Neural cell (in vitro differentiated cells): ENCODE measurements around the gene STK10. TPM values are rescaled to one million over a fixed set of nuclear protein-coding genes. Genes with fewer than 3 reads are reported as not detected.

Source experiments
- H2AFZ ChIP-seq: fragments of 200-600, 300-800 bp; sonication (generic), shearing (Covaris generic); 2 replicates; pipeline ENCODE4 v1.6.0; 2014; ENCODE audit warnings: low read depth, mild to moderate bottlenecking, antibody characterized with exemption, low read length, moderate library complexity
- H3F3A ChIP-seq: fragments of 200-600 bp; shearing (Covaris generic); 2 replicates; pipeline ENCODE4 v1.6.1; 2016; ENCODE audit warnings: mild to moderate bottlenecking, moderate library complexity, mixed read lengths, antibody characterized with exemption, low read length; ENCODE audit not compliant: insufficient read depth, poor library complexity, severe bottlenecking
- H3K27ac ChIP-seq: fragments of 200-600, 300-800 bp; sonication (generic), shearing (Covaris generic); 2 replicates; pipeline ENCODE4 v1.5.1; 2014; ENCODE audit warnings: mild to moderate bottlenecking, low read length, moderate library complexity
- H3K27me3 ChIP-seq: fragments of 300-800, 200-600 bp; sonication (generic), shearing (Covaris generic); 2 replicates; pipeline ENCODE4 v1.6.0; 2014; ENCODE audit warnings: mild to moderate bottlenecking, low read depth, low read length, moderate library complexity; ENCODE audit not compliant: insufficient read depth
- H3K36me3 ChIP-seq: fragments of 300-800, 200-600 bp; sonication (generic), shearing (Covaris generic); 2 replicates; pipeline ENCODE4 v1.5.1; 2014; ENCODE audit warnings: mild to moderate bottlenecking, antibody characterized with exemption, low read length, moderate library complexity; ENCODE audit not compliant: insufficient read depth
- H3K4me2 ChIP-seq: fragments of 300-800, 200-600 bp; sonication (generic), shearing (Covaris generic); 2 replicates; pipeline ENCODE4 v1.6.0; 2014; ENCODE audit warnings: mild to moderate bottlenecking, low read length
- H3K4me3 ChIP-seq: fragments of 300-800, 200-600 bp; sonication (generic), shearing (Covaris generic); 2 replicates; pipeline ENCODE4 v1.5.1; 2014; ENCODE audit warnings: mild to moderate bottlenecking, low read length, moderate library complexity
- H3K79me2 ChIP-seq: fragments of 200-600 bp; shearing (Covaris generic); replicated peaks from 2 replicates; pipeline ENCODE4 v1.6.0; 2014; ENCODE audit warnings: mild to moderate bottlenecking, low read length, moderate library complexity; ENCODE audit not compliant: insufficient read depth
- H3K9ac ChIP-seq: fragments of 300-800, 200-600 bp; sonication (generic), shearing (Covaris generic); 2 replicates; pipeline ENCODE4 v1.6.1; 2016; ENCODE audit warnings: mild to moderate bottlenecking, low read length, mixed read lengths
- H3K9me2 ChIP-seq: fragments of 200-600 bp; shearing (Covaris generic); 2 replicates; pipeline ENCODE4 v1.6.1; 2016; ENCODE audit warnings: mild to moderate bottlenecking, low read length, mixed read lengths; ENCODE audit not compliant: insufficient read depth
- H3K9me3 ChIP-seq: fragments of 200-600, 300-800 bp; sonication (generic), shearing (Covaris generic); 2 replicates; pipeline ENCODE4 v1.6.1; 2016; ENCODE audit warnings: mild to moderate bottlenecking, mixed run types, low read length, moderate library complexity, mixed read lengths
- H4K20me1 ChIP-seq: fragments of 200-600 bp; shearing (Covaris generic); 2 replicates; pipeline ENCODE4 v1.6.1; 2016; ENCODE audit warnings: mild to moderate bottlenecking, mixed run types; ENCODE audit not compliant: insufficient read depth
- EP300 ChIP-seq: fragments of 450-650 bp; conservative IDR thresholded peaks from 2 replicates; pipeline ENCODE4 v1.6.1; 2014; ENCODE audit warnings: antibody characterized with exemption, mild to moderate bottlenecking, moderate library complexity; ENCODE audit not compliant: poor library complexity, severe bottlenecking
- EZH2 ChIP-seq: fragments of 200-600, 300-800 bp; shearing (Covaris generic), sonication (generic); IDR thresholded peaks from 2 replicates; pipeline ENCODE4 v1.6.1; 2014; ENCODE audit warnings: antibody characterized with exemption, low read length, borderline replicate concordance, mild to moderate bottlenecking; ENCODE audit not compliant: insufficient read depth, poor library complexity, severe bottlenecking
- MXI1 ChIP-seq: fragments of 450-650 bp; conservative IDR thresholded peaks from 2 replicates; pipeline ENCODE4 v1.6.1; 2014; ENCODE audit warnings: antibody characterized with exemption, mild to moderate bottlenecking; ENCODE audit not compliant: poor library complexity, severe bottlenecking
- POLR2AphosphoS5 ChIP-seq: IDR thresholded peaks from 2 replicates; pipeline ENCODE4 v1.6.1; 2012
- RAD21 ChIP-seq: fragments of 450-650 bp; conservative IDR thresholded peaks from 2 replicates; pipeline ENCODE4 v1.6.1; 2014; ENCODE audit warnings: antibody characterized with exemption, mild to moderate bottlenecking, moderate library complexity
- SMC3 ChIP-seq: fragments of 450-650 bp; conservative IDR thresholded peaks from 2 replicates; pipeline ENCODE4 v1.6.1; 2014; ENCODE audit warnings: antibody characterized with exemption, mild to moderate bottlenecking, moderate library complexity; ENCODE audit not compliant: poor library complexity
- TAF1 ChIP-seq: IDR thresholded peaks from 2 replicates; pipeline ENCODE4 v1.6.1; 2012; ENCODE audit warnings: low read depth
- polyA plus RNA-seq: library from polyadenylated mRNA; depleted of rRNA; stranded (reverse); fragments of >200 nt; gene quantifications from 2 replicates; pipeline ENCODE4 v1.2.3, GENCODE V29; 2014
- TF ChIP-seq, protein P1 (sequence below): IDR thresholded peaks from 2 replicates; pipeline ENCODE4 v1.6.1; 2012; ENCODE audit warnings: borderline replicate concordance
- TF ChIP-seq, protein P2 (sequence below): fragments of 450-650 bp; IDR thresholded peaks from 2 replicates; pipeline ENCODE4 v1.5.1; 2014; ENCODE audit warnings: antibody characterized with exemption, mild to moderate bottlenecking, moderate library complexity; ENCODE audit not compliant: poor library complexity, severe bottlenecking

The STK10 gene
- polyA plus RNA-seq, 1 donor from 2014 or later, result 8.2 TPM

DNA sequence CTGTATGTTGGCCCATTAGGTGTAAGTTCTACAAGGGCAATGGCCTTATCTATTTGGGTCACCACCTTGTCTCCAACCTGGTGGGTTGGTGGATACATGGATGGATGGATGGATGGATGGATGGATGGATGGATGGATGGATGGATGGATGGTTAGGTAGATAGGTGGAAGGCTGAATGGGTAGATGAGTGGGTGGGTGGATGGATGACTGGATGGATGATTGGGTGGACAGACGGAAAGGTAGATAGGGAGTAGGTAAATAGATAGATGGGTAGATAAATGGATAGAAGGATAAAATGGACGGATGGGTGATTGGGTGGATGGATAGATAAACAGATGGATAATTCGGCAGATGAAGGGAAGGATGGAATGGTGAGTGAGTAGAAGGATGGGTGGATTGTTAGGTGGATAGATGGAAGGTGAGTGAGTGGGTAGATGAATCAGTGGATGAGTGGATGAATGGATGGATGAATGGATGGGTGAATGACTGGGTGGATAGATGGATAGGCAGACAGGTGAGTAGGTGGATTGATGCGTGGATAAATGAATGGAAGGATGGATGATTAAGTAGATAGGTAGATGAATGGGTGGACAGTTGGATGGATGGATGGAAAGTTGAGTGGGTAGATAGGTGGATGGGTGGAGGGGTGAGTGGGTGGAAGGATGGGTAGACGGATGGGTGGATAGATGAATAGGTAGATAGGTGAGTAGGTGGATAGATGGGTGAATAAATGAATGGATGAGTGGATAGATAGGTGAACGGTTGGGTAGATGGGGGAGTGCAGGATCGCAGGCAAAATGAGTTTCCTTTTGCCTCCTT, 98.5 kb downstream of the STK10 start:
- H2AFZ ChIP-seq, result no peak overlapping the region
- H3F3A ChIP-seq, result no peaks in the 10 kb centered on the region
- H3K27ac ChIP-seq, result no peak overlapping the region
- H3K27me3 ChIP-seq, result no peaks in the 10 kb centered on the region
- H3K36me3 ChIP-seq, result no peaks in the 10 kb centered on the region
- no peaks in the 10 kb centered on the region for H3K9me2 ChIP-seq
- H3K4me3 ChIP-seq, result no peak overlapping the region
- no peak for TF ChIP-seq MXI1
- TF ChIP-seq EP300, result no peak
- TF ChIP-seq EZH2, result no peak
- no peak for TF ChIP-seq POLR2AphosphoS5
- no peak for TF ChIP-seq SMC3
- TF ChIP-seq RAD21, result no peak
- TF ChIP-seq, protein P1, sequence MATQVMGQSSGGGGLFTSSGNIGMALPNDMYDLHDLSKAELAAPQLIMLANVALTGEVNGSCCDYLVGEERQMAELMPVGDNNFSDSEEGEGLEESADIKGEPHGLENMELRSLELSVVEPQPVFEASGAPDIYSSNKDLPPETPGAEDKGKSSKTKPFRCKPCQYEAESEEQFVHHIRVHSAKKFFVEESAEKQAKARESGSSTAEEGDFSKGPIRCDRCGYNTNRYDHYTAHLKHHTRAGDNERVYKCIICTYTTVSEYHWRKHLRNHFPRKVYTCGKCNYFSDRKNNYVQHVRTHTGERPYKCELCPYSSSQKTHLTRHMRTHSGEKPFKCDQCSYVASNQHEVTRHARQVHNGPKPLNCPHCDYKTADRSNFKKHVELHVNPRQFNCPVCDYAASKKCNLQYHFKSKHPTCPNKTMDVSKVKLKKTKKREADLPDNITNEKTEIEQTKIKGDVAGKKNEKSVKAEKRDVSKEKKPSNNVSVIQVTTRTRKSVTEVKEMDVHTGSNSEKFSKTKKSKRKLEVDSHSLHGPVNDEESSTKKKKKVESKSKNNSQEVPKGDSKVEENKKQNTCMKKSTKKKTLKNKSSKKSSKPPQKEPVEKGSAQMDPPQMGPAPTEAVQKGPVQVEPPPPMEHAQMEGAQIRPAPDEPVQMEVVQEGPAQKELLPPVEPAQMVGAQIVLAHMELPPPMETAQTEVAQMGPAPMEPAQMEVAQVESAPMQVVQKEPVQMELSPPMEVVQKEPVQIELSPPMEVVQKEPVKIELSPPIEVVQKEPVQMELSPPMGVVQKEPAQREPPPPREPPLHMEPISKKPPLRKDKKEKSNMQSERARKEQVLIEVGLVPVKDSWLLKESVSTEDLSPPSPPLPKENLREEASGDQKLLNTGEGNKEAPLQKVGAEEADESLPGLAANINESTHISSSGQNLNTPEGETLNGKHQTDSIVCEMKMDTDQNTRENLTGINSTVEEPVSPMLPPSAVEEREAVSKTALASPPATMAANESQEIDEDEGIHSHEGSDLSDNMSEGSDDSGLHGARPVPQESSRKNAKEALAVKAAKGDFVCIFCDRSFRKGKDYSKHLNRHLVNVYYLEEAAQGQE, result no peak
- TF ChIP-seq, protein P2, sequence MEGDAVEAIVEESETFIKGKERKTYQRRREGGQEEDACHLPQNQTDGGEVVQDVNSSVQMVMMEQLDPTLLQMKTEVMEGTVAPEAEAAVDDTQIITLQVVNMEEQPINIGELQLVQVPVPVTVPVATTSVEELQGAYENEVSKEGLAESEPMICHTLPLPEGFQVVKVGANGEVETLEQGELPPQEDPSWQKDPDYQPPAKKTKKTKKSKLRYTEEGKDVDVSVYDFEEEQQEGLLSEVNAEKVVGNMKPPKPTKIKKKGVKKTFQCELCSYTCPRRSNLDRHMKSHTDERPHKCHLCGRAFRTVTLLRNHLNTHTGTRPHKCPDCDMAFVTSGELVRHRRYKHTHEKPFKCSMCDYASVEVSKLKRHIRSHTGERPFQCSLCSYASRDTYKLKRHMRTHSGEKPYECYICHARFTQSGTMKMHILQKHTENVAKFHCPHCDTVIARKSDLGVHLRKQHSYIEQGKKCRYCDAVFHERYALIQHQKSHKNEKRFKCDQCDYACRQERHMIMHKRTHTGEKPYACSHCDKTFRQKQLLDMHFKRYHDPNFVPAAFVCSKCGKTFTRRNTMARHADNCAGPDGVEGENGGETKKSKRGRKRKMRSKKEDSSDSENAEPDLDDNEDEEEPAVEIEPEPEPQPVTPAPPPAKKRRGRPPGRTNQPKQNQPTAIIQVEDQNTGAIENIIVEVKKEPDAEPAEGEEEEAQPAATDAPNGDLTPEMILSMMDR, result no peak
- TF ChIP-seq TAF1, result no peak
- no peaks in the 10 kb centered on the region for H4K20me1 ChIP-seq
- no peak overlapping the region for H3K4me2 ChIP-seq
- no peak overlapping the region for H3K9ac ChIP-seq
- H3K9me3 ChIP-seq, result no peaks in the 10 kb centered on the region
- no peaks in the 10 kb centered on the region for H3K79me2 ChIP-seq

DNA sequence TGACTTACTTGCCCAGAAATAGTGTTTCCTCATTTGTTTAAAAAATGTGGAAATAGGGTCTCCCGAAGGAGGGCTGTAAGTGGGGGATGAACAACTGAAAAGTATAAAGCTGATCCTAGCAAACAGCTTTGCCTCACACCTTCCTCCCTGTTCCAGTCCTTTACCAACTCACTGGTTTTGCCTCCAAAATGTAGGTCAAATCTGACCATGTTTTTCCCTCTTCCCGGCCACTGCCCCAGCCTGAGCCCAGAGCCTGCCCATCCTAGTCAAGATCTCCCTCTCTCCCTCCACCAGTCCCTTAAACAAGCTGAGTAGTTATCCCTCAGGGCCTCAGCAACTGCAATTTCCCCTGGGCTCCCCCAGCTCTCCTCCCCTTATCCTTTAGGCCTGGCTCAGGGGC, 99.2 kb downstream of the STK10 start:
- Histone ChIP-seq H3K4me3 (no peak overlapping the region), H2AFZ (no peak overlapping the region), H3F3A (no peaks in the 10 kb centered on the region), H3K9me3 (no peaks in the 10 kb centered on the region), H3K4me2 (no peak overlapping the region), H3K9ac (no peak overlapping the region), H3K27me3 (no peaks in the 10 kb centered on the region), H3K79me2 (no peaks in the 10 kb centered on the region), H3K27ac (no peak overlapping the region), H3K9me2 (no peaks in the 10 kb centered on the region), H4K20me1 (no peaks in the 10 kb centered on the region), H3K36me3 (no peaks in the 10 kb centered on the region)
- TF ChIP-seq, protein P1, result no peak
- TF ChIP-seq EP300, result no peak
- TF ChIP-seq, protein P2, result no peak
- TF ChIP-seq EZH2, result no peak
- TF ChIP-seq POLR2AphosphoS5, result no peak
- no peak for TF ChIP-seq RAD21
- TF ChIP-seq TAF1, result no peak
- TF ChIP-seq MXI1, result no peak
- no peak for TF ChIP-seq SMC3
